Measurements from ENCODE around the gene PRKN. TPM values are rescaled to one million over a fixed set of nuclear protein-coding genes. Genes with fewer than 3 reads are reported as not detected.

Gene PRKN
- total and polyA plus RNA-seq, 9 of the 15 experiments (the other 6 are each of a cell fraction or from before 2014, with no cell fraction given) = 0.03 to 0.96 (median 0.15) TPM; not detected in 2

GRCh38 chr6:162576016-162576415, 151.6 kb downstream of the PRKN start (continued):
- TF ChIP-seq ZBTB26 (CRISPR knock-in tag; IDR thresholded peaks at IDR 0.05) (no peak), ZNF121 (CRISPR knock-in tag; conservative IDR thresholded peaks at IDR 0.05) (no peak), KLF6 (CRISPR knock-in tag; IDR thresholded peaks at IDR 0.05; ENCODE audit: borderline replicate concordance) (no peak), SMARCC2 (IDR thresholded peaks at IDR 0.05; ENCODE audit: low read depth) (no peak), ZBTB33 (CRISPR knock-in tag; IDR thresholded peaks at IDR 0.05) (no peak)

GRCh38 chr6:162572240-162572639, 155.3 kb downstream of the PRKN start:
- no peaks in the 10 kb centered on the region for H3K36me3 ChIP-seq (ENCODE audit: control insufficient read depth, insufficient read depth, low read length)
- no TSS peak for BruUV-seq (replicated peaks)
- no peak overlapping the region for H3K4me2 ChIP-seq (ENCODE audit: insufficient read depth, low read length)
- H3K9me1 ChIP-seq (ENCODE audit: control insufficient read depth, insufficient read depth, low read length) = no peaks in the 10 kb centered on the region
- ChIA-PET CTCF (ENCODE audit: low intra/inter-chr PET ratio) (no interaction called here), POLR2A (no interaction called here)
- in situ Hi-C loops (cut with MboI) (no loop called here), intact Hi-C loops (cut with micrococcal nuclease) (no loop called here)
- no peak overlapping the region for H3K9ac ChIP-seq (ENCODE audit: insufficient read depth in 1 of 2, low read depth in 2 of 2, low read length in 2 of 2)
- H3K4me1 ChIP-seq (replicated peaks in 1 of 2; ENCODE audit: control insufficient read depth in 2 of 2, insufficient read depth in 2 of 2, low read length in 2 of 2) = no peaks in the 10 kb centered on the region
- WGBS (ENCODE audit: insufficient coverage, low coverage, missing lambda C conversion rate) = 0% methylated on average over 3 of the region's 3 CpGs
- H2AFZ ChIP-seq (ENCODE audit: low read depth, low read length) = no peak overlapping the region
- H4K20me1 ChIP-seq (replicated peaks; ENCODE audit: control insufficient read depth, insufficient read depth, low read length) = no peaks in the 10 kb centered on the region
- H3K4me3 ChIP-seq = no peak overlapping the region
- no peak overlapping the region for H3K27ac ChIP-seq (ENCODE audit: extremely low read depth, low read depth, low read length)
- no peaks in the 10 kb centered on the region for H3K79me2 ChIP-seq (ENCODE audit: control insufficient read depth, insufficient read depth, low read length)
- DNase-seq (ENCODE audit: extremely low read depth in 1 of 4, low spot score in 3 of 4) (no peak), FAIRE-seq (no peak), ATAC-seq (no peak)
- H3K9me3 ChIP-seq (replicated peaks; ENCODE audit: control insufficient read depth, insufficient read depth, low read depth, low read length) = no peaks in the 10 kb centered on the region
- H3K27me3 ChIP-seq (ENCODE audit: control insufficient read depth in 2 of 2, insufficient read depth in 2 of 2, low read length in 2 of 2) = no peaks in the 10 kb centered on the region
- TF ChIP-seq ZNF780A (CRISPR knock-in tag; IDR thresholded peaks at IDR 0.05) (no peak), ZFPM2 (CRISPR knock-in tag; IDR thresholded peaks at IDR 0.05) (no peak), ZNF507 (tag; conservative IDR thresholded peaks at IDR 0.05) (no peak), SIN3A (IDR thresholded peaks at IDR 0.05; ENCODE audit: borderline replicate concordance in 2 of 2, control insufficient read depth in 1 of 2, low read depth in 2 of 2, low read length in 2 of 2) (no peak), ZKSCAN1 (IDR thresholded peaks at IDR 0.05; ENCODE audit: low read depth, low read length) (no peak), BCOR (IDR thresholded peaks at IDR 0.05) (no peak), ZNF324 (CRISPR knock-in tag; IDR thresholded peaks at IDR 0.05) (no peak), POLR3A (IDR thresholded peaks at IDR 0.05; ENCODE audit: borderline replicate concordance, extremely low read depth, insufficient read depth, insufficient read length) (no peak), CBFB (CRISPR knock-in tag; IDR thresholded peaks at IDR 0.05) (no peak), SMARCE1 (IDR thresholded peaks at IDR 0.05) (no peak), SIN3B (IDR thresholded peaks at IDR 0.05; ENCODE audit: low read depth) (no peak), ZNF589 (CRISPR knock-in tag; IDR thresholded peaks at IDR 0.05; ENCODE audit: low read depth) (no peak), TFAP4 (CRISPR knock-in tag; IDR thresholded peaks at IDR 0.05; ENCODE audit: borderline replicate concordance) (no peak)
